HG03045 (cell line): Measurements from ENCODE around the gene MAP4K4.

Experiments used
- ATAC-seq: cut with Tn5 transposase; IDR thresholded peaks from one replicate; pipeline ENCODE4 v1.9.1; 2021; ENCODE audit warnings: mild to moderate bottlenecking, moderate library complexity; ENCODE audit not compliant: unreplicated experiment

The MAP4K4 gene

DNA sequence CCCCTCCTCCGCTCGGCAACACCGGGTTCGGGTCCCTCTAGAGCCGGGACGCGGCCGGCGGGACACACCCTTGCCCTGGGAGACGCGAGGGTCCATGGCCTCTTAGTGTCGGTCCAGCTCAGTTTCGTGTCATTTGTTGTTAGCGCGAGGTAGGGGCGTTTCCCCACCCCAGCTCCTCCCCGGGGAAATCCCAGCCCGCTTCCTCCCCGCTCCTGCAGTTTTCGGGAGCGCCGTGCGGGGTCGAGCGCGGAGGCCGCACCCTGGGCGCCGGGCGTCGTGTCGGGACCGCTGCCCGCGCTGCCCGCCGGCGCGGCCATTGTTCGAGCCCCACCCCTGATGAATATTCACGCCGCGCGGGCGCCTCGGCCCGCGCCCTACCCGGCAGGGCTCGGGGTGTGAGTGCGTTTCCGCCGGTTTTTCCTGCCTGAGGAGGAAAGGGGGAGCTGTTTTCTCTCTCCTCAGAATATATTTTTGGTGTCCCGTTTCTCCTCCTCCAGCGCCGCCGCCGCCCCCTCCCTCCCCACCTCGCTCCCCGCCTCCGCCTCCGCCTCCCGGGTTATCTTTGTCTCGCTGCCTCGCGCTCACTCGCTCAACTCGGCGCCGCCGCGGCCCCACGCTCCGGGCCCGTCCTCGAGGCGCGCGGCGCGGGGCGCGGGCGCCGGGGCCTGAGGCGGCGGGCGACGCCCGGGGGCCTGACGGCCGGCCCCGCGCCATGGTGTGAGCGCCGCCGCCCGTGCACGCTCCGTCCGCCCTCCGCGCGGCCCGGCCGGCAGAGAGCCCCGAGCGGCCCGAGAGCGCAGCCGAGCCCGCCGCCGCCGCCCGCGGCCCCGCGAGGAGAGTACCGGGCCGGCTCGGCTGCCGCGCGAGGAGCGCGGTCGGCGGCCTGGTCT, at the start of gene MAP4K4:
TSS of gene MAP4K4 (plus strand) at position 584 of the 890 bp plus-strand sequence. CDS start 374 bp downstream, outside the sequence.
- ATAC-seq, result peak; percentile 57

DNA sequence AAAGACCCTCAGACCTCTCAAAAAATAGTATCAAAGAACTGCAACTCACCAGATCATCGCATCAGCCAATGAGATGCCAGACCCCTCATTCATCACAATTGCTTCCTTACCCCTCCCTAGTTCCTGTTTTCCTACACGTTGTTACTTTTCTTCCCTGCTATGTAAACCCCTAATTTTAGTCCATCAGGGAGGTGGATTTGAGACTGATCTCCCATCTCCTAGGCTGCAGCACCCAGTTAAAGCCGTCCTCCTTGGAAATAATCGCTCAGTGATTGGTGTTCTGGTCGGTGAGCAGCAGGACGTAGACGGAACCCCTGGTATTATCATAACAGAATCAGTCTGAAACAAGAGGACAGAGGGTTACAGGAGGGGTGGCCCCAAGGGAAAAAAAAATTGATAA, 44.0 kb upstream of the MAP4K4 start:
- no peak for ATAC-seq

DNA sequence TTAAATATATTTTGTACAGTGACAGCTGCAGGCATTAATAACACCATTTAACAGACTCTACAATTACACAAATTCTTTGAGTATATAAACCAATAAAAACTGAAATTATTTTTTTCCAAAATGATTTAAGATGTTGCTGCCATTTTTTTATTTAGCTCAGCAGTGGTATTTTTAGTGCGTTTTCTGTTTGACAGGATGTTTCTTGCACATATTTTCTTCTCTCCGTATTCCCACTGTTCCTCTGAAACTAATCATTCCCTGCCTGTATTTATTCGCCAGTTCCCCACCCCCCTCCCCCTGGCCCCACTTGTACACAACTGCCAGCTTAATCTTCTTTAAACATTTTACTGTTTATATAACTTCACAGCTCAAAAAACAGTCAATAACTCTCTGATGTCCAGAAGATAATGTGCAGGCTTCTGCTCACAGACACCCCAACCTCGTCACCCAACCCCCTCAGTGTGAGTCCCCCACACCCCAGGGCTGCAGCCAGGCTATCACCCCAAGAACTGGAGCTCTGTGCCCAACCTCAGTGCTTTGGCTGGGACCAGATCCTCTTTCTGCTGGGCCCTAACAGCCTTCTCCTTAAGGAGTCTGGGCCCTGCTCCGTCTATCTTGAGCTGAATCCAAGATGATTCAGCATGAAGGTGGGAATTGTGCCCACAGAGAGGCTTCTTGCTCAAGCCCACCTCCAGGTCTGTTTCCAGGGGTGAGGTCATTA, 41.6 kb upstream of the MAP4K4 start:
- no peak for ATAC-seq

DNA sequence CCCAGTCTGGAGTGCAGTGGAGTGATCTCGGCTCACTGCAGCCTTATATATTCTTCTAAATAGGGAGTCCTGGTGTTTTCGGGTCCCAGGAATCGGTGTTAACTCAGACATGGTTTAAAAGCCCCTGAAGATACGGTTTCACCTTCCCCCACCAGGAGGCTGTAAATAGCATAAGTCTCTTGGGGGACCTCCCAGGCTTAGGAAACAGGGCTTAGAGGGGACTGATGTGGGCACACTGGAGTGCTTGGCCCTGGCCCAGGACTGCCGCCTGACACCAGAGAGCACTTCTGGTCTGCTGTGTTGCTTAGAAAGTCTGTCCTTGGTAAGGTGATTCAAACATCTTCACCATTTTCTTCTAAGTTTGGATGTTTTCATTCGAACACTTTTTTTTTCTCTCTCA, 39.7 kb upstream of the MAP4K4 start:
- ATAC-seq, result no peak

DNA sequence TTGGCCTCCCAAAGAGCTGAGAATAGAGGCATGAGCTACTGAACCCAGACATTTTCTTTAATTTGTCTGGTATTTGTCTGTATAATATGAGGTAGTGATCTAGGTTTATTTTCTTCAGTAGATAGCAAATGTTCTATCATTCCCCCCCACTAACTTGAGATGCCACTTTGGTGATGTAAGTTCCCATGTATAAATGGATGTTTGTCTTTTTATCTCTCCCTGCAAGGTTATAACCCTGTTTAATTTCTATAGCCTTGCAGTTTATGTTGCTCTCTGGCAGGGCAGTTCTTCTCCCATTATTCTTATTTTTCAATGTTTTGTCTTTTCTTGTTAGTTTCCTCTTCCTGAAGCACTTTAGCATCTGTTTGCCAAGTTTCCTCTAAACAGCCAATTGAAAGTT, 39.1 kb upstream of the MAP4K4 start:
- no peak for ATAC-seq

DNA sequence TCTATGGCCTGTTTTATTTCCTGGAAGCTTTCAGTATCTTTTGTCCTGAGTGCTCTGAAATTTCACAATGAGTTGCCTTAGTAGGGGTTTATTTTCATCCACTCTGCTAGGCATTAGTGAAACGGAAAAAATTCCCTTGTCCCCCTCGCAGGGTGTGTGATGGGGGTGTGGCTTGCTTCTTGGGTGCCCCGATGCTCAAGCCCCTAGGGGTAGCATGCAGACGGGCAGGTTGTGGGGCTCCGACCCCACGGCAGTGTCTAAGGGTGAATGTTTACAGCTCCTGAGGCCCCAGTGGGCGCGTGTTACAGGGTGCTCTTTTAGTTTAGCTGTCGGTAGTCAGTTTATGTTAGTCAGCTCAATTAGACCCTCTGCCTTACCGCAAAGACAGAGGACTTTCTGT, 32.2 kb upstream of the MAP4K4 start:
- no peak for ATAC-seq

DNA sequence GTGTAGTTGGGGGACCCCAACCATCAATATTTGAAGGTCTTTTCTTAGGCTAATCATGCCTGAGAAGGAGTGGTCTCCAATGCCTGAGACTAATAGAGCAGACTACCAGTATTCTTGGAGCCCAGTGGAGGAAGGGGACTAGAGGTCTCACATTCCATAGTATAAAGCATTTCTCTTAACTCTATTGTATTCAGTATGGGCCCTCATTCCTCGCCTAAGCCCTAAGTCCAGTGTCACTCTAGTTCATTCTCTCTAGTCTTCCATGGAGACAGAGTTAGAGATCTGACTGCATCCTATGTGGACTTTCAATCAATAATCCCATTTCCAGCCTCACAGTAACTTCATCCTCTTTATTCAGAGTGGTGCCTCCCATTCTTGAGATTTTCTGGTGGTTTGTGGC, 29.7 kb upstream of the MAP4K4 start:
- ATAC-seq, result no peak

DNA sequence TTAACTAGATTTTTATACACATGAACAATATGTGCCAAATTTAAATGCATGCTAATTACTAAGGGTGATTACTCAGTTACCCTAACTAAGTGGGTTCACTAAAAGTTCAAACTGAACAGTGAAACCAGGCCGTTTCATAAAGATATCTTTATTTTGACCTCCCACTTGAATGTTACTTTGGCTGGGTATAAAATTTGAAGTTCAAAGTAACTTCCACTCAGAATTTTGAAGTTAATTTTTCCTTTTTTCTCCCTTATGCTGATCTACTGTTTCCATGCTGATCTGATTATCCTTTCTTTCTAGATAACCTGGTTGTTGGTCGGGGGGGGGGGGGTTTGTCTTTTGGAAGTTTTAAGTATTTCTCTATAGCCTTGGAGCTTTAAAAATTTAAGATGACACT, 25.5 kb upstream of the MAP4K4 start:
- ATAC-seq, result no peak

DNA sequence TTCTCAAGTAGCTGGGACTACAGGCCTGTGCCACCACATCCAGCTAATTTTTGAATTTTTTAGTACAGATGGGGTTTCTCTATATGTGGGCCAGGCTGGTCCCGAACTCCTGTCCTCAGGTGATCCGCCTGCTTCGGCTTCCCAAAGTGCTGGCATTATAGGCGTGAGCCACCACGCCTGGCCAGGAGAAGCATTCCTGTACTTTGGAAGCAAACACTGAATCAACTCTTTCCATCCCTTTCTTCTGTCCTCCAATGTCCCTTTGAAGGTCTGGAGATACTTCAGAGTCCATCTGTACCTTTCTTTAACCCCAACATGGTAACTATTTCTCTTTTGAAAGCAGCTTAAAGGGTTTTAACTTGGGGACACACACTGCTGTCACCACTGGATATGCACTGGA, 23.6 kb upstream of the MAP4K4 start:
- no peak for ATAC-seq

DNA sequence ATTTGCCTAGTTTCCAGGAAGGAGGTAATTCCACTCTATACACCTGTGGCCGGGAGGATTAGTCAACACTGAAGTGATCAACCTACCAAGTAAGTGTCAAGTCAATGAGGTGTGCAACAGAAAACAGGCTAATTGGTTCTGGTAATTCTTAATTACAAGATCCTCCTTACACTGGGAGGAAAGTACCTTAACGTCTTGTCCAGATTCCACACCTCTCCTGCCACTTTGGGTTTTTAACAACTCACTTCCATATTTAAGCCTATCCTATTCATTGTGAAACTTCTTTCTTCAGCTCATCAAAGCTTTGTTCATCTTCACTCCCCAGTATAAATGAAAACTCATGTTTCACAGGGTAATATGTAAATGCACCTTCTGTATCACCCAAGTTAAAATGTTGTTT, 22.0 kb upstream of the MAP4K4 start:
- ATAC-seq, result no peak

DNA sequence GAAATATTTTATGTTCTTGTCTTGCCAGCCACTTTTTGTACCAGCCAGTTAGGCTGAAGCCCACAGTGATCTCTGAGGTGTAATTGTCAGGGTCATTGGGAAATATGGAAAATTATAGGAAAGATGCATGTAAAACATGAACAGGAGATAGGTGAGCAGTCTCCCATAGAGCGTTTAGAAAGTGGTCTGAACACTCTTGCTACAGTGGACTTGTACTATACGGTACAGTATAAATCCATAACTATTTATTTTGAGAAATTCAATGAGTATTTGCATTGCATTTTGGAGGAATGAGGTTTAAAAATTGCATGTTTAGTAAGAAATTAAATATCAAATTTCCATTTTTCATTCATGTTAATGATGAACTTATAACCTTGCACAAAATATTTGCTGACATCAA, 20.8 kb upstream of the MAP4K4 start:
- ATAC-seq, result no peak

DNA sequence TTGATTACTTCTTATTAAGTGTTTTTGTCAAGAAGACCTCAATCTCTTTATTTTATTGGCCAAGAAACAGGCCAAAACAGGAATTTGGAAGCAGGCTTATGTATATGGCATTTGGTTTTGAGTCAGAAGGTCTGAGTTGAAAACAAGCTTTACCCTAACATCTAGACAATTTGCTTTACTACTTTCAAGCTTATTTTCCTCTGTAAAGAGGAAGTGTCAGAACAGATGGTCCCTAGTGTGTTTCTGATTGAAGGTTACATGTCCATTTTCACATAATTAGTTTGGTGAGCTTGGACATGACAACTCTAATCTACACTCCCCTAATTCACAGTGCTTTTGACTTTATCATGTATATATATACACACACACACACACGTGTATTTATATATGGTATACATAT, 19.8 kb upstream of the MAP4K4 start:
- no peak for ATAC-seq

DNA sequence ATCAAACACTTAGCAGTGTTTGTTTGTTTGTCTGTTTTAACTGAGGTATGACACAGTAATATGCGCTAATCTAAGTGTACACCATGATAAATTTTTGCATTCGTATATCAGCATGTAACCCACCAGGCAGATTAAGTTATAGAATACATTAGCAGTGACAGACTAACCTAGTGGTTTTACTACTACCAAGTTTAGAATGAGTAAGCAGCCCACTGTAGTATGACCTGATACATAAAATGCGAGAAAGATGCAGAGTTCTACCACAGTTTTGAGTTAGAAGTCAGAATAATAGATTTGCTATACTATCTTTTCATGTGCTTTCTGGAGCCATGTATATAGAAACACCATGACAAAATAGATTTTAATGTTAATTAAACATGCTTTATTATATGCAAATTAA, 19.1 kb upstream of the MAP4K4 start:
- ATAC-seq, result no peak

DNA sequence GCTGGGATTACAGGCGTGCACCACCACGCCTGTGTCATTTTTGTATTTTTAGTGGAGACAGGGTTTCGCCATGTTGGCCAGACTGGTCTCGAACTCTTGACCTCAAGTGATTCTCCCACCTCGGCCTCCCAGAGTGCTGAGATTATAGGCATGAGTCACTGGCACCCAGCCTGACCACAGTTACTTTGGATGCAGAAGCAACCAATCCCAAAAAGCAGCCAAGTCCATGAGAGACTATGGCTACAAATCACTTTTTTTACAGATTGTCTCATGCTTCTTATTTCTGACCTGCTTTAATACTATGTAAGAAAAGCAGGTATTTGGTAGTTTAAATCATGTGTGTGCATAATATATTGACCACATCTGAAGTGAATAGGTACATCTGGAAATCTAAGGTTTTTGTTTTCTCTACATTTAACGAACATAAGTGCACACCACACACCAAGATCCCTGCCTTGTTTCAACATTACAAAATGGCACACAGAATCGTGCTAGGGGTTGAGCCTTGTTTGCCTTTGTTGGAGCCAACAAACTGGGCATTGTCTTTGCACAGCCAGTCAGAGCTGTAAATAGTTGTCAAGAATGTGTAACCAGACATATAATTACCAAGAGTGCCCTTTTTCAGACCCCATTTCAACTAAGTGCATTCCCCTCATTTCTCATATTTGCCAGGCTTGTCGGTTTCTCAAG, 18.3 kb upstream of the MAP4K4 start:
- no peak for ATAC-seq

DNA sequence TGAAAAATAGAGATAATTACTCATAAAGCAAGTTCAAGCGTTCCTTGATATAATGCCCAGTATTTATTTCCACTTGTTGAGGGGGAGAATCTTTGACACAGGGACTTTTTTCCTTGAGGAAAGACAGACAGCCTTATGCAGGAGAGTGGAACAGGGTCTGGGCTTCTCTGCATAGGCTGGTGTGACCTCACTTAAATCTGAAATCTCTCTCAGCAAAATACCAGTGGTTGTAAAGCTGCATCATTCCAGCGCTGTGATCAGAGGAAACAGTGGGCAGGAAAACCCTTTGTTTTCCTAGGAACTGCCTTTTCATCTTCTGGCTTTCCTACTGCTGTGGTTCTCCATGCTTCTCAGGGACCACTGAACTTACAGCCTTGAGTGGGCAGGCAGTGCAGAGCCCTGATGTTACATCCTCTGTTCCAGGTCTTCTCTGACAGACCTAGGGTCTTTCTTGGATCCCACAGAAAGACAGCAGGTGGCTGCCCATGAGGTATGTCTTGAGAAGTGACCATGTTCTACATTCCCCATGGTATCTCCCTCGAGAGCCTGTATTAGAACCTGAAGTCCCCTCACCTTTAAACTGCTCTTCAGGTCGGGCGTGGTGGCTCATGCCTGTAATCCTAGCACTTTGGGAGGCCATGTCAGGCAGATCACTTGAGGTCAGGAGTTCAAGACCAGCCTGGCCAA, 17.6 kb upstream of the MAP4K4 start:
- no peak for ATAC-seq

DNA sequence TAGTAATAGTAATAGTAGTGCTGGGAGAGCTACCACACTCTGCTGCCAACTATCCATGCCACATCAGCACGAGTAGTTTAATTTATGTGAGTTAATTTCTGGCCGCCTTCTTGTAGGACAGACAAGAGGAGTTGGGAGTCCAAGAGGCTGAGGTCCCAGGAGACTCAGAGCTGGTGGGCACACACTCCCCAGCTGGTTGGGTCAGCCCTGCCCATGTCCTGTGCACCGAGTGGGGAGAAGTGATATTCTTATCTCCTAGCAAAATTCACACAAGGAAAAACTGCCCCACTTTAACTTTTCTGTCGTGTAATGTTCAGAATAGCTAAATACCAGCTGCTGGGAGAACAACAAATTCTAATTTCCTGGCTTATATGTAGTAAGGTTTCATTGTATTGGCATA, 15.2 kb upstream of the MAP4K4 start:
- no peak for ATAC-seq

DNA sequence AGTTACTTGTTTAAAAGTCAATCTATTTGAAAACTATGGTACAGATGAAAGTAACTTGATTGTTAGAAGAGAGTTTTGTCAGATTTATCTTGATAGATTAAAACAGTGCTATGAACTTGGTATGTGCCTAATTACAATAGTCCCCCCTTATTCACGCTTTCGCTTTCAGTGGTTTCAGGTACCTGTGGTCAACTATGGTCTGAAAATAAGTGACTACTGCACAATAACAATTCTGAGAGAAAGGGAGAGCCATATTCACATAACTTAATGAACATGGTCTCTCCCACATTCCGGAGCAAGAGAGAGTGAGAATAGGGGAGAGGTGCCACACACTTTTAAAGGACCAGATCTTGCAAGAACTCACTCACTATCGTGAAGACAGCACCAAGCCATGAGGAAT, 13.2 kb upstream of the MAP4K4 start:
- ATAC-seq, result no peak

DNA sequence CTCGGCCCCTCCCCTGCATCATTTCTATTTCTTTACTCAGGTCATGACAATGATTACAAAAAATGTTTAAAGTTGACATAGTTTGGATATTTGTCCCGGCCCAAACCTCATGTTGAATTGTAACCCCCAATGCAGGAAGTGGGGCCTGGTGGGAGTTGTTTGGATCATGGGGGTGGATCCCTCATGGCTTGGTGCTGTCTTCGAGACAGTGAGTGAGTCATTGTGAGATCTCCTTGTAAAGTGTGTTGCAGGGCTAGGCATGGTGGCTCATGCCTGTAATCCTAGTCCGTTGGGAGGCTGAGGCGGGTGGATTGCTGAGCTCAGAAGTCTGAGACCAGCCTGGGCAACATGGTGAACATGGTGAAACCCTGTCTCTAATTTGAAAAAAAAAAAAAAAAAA, 9.2 kb upstream of the MAP4K4 start:
- no peak for ATAC-seq

DNA sequence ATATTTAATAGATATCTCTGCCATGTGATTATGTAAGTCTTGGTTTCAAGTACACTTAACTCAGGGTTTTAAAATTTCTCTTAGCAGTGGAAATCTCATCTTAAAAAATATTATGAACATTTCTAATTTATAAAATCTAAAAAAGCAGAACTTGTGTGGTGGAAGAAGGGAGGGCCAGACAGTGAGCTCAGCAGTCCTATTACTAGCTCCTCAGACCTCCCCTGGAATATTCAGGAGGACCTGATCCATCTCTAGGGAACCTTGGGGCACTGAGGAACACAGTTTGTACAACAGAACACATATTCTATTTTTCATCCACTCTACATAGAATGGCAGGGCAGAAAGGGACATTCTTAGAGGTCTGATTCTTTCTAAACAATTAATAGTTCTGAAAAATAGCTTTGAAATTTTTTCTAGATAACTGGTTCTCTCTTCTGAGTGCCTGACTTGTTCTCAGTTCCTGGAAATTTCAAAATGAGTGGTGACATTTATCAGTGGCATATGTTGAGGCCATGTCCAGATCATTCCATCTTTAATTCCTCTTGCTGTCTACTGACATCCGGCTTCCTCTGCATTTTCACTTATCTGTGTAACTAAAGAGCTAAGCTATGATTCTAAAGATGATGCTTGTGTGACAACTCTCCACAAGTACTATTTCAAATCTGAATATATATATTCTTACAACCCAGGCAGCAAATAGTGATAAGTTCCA, 8.2 kb upstream of the MAP4K4 start:
- ATAC-seq, result no peak

DNA sequence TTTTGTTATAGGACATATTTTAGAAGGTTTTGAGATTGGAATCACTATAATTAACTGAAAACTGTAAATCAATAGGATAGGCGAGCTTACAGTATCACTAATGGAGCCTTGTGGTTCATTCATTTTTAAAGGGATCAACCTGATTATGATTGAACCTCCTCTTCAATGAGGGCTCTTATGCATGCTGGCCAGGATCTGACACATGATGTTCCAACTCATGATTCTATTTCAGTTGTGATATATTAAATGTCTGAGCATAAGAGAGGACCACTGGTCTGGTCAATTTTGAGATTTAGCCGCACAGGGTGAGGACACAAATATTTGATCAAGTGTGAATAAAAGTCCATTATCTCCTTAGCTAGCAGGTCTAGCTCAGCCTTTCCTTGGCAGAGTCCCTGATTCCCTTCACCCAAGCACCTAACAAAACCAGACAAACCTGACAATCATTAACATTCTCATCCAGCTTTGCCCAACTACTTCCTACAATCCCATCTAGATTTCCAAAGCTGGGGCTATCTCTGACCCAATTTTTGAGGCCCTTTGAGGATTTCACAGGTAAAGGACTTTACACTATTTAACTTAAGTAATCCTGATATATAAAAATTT, 6.9 kb upstream of the MAP4K4 start:
- ATAC-seq, result no peak
